ENCODE results near the gene FRMD3. TPM values are rescaled to one million over a fixed set of nuclear protein-coding genes. Genes with fewer than 3 reads are reported as not detected.

The FRMD3 gene
- total RNA-seq, 1 donor: 0.86 TPM

- no peak overlapping the region for H3K4me3 ChIP-seq (ENCODE audit: low read depth, low read length)
- no peak for TF ChIP-seq CTCF (IDR thresholded peaks at IDR 0.05; ENCODE audit: insufficient read depth, low read depth, low read length)
- DNase-seq (ENCODE audit: low read depth): peak; percentile 2
Measured at GRCh38 chr9:83570359-83570758, 32.2 kb upstream of the FRMD3 start.

GRCh38 chr9:83569326-83569725 lies 31.1 kb upstream of the FRMD3 start:
- H3K4me3 ChIP-seq (ENCODE audit: low read depth, low read length): no peak overlapping the region
- DNase-seq (ENCODE audit: low read depth): no peak
- no peak for TF ChIP-seq CTCF (IDR thresholded peaks at IDR 0.05; ENCODE audit: insufficient read depth, low read depth, low read length)

GRCh38 chr9:83563360-83563759 lies 25.2 kb upstream of the FRMD3 start:
- TF ChIP-seq CTCF (IDR thresholded peaks at IDR 0.05; ENCODE audit: insufficient read depth, low read depth, low read length): no peak
- no peak overlapping the region for H3K4me3 ChIP-seq (ENCODE audit: low read depth, low read length)
- DNase-seq (ENCODE audit: low read depth): no peak

GRCh38 chr9:83560169-83560826 lies 22.1 kb upstream of the FRMD3 start:
- no peak for DNase-seq (ENCODE audit: low read depth)
- no peak for TF ChIP-seq CTCF (IDR thresholded peaks at IDR 0.05; ENCODE audit: insufficient read depth, low read depth, low read length)
- H3K4me3 ChIP-seq (ENCODE audit: low read depth, low read length): no peak overlapping the region

GRCh38 chr9:83557771-83558170 lies 19.6 kb upstream of the FRMD3 start:
- TF ChIP-seq CTCF (IDR thresholded peaks at IDR 0.05; ENCODE audit: insufficient read depth, low read depth, low read length): no peak
- H3K4me3 ChIP-seq (ENCODE audit: low read depth, low read length): no peak overlapping the region
- no peak for DNase-seq (ENCODE audit: low read depth)

GRCh38 chr9:83557317-83557716 lies 19.1 kb upstream of the FRMD3 start:
- H3K4me3 ChIP-seq (ENCODE audit: low read depth, low read length): no peak overlapping the region
- no peak for DNase-seq (ENCODE audit: low read depth)
- no peak for TF ChIP-seq CTCF (IDR thresholded peaks at IDR 0.05; ENCODE audit: insufficient read depth, low read depth, low read length)

- no peak for TF ChIP-seq CTCF (IDR thresholded peaks at IDR 0.05; ENCODE audit: insufficient read depth, low read depth, low read length)
- no peak overlapping the region for H3K4me3 ChIP-seq (ENCODE audit: low read depth, low read length)
- no peak for DNase-seq (ENCODE audit: low read depth)
Measured at GRCh38 chr9:83554278-83554677, 16.1 kb upstream of the FRMD3 start.
